ENCODE data around the gene TLNRD1.

Gene TLNRD1

DNA sequence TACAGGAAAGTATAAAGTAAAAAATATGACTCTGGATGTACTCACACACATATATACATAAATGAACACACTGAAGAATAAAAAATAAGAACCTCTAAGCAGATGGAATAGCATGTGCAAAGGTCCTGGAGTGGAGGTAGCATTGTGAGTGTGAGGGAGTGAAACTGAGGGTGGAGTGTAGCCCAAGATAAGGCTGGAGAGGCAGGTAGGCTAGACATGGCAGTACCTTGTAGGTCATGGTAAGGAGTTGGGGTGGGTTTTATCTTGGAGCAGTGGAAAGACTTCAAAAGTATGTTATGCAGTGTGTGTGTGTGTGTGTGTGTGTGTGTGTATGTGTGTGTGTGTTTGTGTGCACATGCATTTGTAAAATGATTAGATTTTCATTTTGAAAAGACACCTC, 49.5 kb downstream of the TLNRD1 start:
- DNase-seq, result no peak
- intact Hi-C loops (cut with DNase I), result no loop called here

DNA sequence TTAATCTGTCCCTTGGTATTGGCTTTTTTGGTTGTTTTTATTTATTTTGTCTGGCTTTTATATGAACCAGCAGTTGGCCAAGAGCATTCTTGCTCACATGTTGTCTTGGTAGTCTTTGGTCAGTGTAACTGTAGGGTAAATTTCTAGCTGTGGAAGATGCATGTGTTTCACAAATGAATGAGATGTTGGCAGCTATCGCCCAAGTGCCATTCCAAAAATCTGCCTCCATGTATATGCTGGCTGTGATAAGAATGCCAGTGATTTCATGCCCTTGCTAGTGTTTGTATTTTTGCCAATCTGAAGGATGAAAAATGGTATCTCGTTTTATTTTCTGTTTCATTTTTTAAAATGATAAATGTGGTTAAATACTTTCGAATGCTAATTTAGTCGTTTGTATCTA, 50.1 kb downstream of the TLNRD1 start:
- intact Hi-C loops (cut with DNase I), result no loop called here
- DNase-seq, result no peak

DNA sequence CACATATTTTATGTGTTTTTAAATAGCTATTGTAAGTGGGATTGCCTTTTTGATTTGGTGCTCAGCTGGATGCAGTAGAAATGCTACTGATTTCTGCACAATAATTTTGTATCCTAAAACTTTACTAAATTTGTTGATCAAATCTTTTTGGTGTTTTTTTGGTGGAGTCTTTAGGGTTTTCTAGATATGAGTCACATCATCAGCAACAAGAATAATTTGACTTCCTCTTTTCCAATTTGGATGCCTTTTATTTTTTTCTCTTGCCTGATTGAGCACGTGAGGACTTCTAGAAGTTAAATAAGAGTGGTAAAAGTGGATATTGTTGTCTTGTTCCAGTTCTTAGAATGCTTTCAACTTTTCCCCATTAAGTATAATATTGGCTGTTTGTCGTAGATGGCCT, 51.3 kb downstream of the TLNRD1 start:
- intact Hi-C loops (cut with DNase I), result no loop called here
- DNase-seq, result no peak

DNA sequence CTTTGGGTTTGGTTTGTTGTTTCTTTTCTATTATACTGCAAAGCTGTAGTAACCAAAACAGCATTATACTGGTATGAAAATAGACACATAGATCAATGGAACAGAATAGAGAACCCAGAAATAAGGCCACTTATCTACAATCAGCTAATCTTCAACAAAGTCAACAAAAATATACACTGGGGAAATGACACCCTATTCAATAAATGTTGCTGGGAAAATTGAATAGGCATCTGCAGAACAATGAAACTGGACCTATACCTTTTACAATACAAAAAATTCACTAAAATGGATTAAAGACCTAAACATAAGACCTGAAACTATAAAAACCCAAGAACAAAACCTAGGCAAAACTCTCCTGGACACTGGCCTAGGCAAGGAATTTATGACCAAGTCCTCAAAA, 52.9 kb downstream of the TLNRD1 start:
- no peak for DNase-seq
- intact Hi-C loops (cut with DNase I), result no loop called here

DNA sequence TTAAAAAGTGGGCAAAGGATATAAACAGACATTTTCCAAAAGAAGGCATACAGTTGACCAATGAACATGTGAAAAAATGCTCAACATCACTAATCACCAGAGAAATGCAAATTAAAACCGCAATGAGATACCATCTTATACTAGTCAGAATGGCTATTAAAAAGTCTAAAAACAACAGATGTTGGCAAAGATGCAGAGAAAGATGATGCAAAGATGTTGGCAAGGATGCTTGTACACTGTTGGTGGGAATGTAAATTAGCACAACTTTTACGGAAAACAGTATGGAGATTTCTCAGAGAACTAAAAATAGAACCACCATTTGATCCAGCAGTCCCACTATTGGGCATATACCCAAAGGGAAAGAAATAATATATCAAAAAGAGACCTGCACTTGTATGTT, 53.5 kb downstream of the TLNRD1 start:
- intact Hi-C loops (cut with DNase I), result no loop called here
- no peak for DNase-seq

Data from posterior cingulate gyrus (tissue), 11 donors.